GM12878 (cell line): ENCODE measurements around the gene DLEC1. TPM values are rescaled to one million over a fixed set of nuclear protein-coding genes. Genes with fewer than 3 reads are reported as not detected.

ENCODE experiments used
- ATAC-seq: fragments of 200-7000 bp; cut with Tn5 transposase; 3 replicates; pipeline ENCODE4 v1.9.1; 2020; ENCODE audit warnings: mild to moderate bottlenecking, moderate library complexity
- BruUV-seq: library from RNA; stranded (reverse); fragments of 400-500 nt; replicated peaks from 2 replicates; lab custom pipeline; 2021; lab: Mats Ljungman, UMichigan
- CTCF ChIA-PET: fragments of 300-600 bp; sonication (Branson Sonifier 250); formaldehyde crosslinking; extraction: SDS; loops from one replicate; lab custom pipeline; 2021; ENCODE audit warnings: inconsistent platforms; lab: Yijun Ruan, JAX
- POLR2A ChIA-PET: fragments of 350-600 bp; formaldehyde crosslinking; extraction: SDS; loops from one replicate; lab custom pipeline; 2021; ENCODE audit warnings: inconsistent platforms; lab: Charles Lee
- RAD21 ChIA-PET: fragments of 300-600 bp; sonication (Branson Sonifier 250); formaldehyde crosslinking; loops from one replicate; lab custom pipeline; 2023; ENCODE audit warnings: antibody characterized with exemption; ENCODE audit not compliant: unreplicated experiment; lab: Charles Lee
- SMC1A ChIA-PET: fragments of 300-600 bp; sonication (Branson Sonifier 250); formaldehyde crosslinking; loops from one replicate; lab custom pipeline; 2023; ENCODE audit not compliant: unreplicated experiment, uncharacterized antibody; lab: Charles Lee
- DNase-seq: peaks from one replicate; pipeline ENCODE4 v3.0.0-alpha.2; 2011; ENCODE audit warnings: low read depth, low spot score
- FAIRE-seq: peaks from 3 replicates; lab custom pipeline; 2011; peaks lifted over from hg19 to GRCh38; lab: Jason Lieb, UNC
- H2AFZ ChIP-seq: 2 replicates; pipeline ENCODE4 v1.6.0; 2011; ENCODE audit warnings: low read depth, low read length, control low read depth; ENCODE audit not compliant: control insufficient read depth
- H3K27ac ChIP-seq: 2 replicates; pipeline ENCODE4 v1.5.1; 2011; ENCODE audit warnings: control low read depth; ENCODE audit not compliant: control insufficient read depth, insufficient read depth
- H3K27me3 ChIP-seq, 2 experiments: replicated peaks in 1 of 2; 2 replicates each; pipeline versions ENCODE4 v1.6.0 to v1.6.1; 2011; ENCODE audit warnings: low read length in 1 of 2; ENCODE audit not compliant: control insufficient read depth in 2 of 2, insufficient read depth in 2 of 2
- H3K36me3 ChIP-seq, 2 experiments: 2 replicates each; pipeline ENCODE4 v1.5.1; 2011; ENCODE audit warnings: low read length in 1 of 2; ENCODE audit not compliant: control insufficient read depth in 2 of 2, insufficient read depth in 2 of 2
- H3K4me1 ChIP-seq: 2 replicates; pipeline ENCODE4 v1.6.1; 2011; ENCODE audit warnings: mild to moderate bottlenecking, low read length, moderate library complexity, mixed read lengths; ENCODE audit not compliant: control insufficient read depth, insufficient read depth
- H3K4me2 ChIP-seq: 2 replicates; pipeline ENCODE4 v1.6.0; 2011; ENCODE audit warnings: control low read depth; ENCODE audit not compliant: control insufficient read depth, insufficient read depth
- H3K4me3 ChIP-seq: fragments of 200-600 bp; sonication (generic); 2 replicates; pipeline ENCODE4 v1.5.1; 2016
- H3K79me2 ChIP-seq: 2 replicates; pipeline ENCODE4 v1.6.0; 2011; ENCODE audit warnings: low read length; ENCODE audit not compliant: control insufficient read depth, insufficient read depth
- H3K9ac ChIP-seq: 2 replicates; pipeline ENCODE4 v1.8.0; 2011; ENCODE audit warnings: low read length, control low read depth, mixed read lengths; ENCODE audit not compliant: control insufficient read depth, insufficient read depth
- H3K9me3 ChIP-seq: replicated peaks from 3 replicates; pipeline ENCODE4 v1.5.1; 2011; ENCODE audit warnings: mild to moderate bottlenecking, low read length; ENCODE audit not compliant: control insufficient read depth, insufficient read depth
- H4K20me1 ChIP-seq: 2 replicates; pipeline ENCODE4 v1.6.0; 2011; ENCODE audit not compliant: control insufficient read depth, insufficient read depth
- CBX3 ChIP-seq: fragments of 200-600 bp; sonication (generic); IDR thresholded peaks from 2 replicates; pipeline ENCODE4 v1.6.1; 2016; ENCODE audit warnings: low read depth, borderline replicate concordance
- EP300 ChIP-seq, 2 experiments: fragments of 150-350 bp in 1 of 2; IDR thresholded peaks; 2 replicates each; pipeline ENCODE4 v1.6.1; 2011 to 2012; ENCODE audit warnings: low read depth in 2 of 2, low read length in 2 of 2, borderline replicate concordance in 1 of 2, improper control_type of control experiment in 1 of 2, inconsistent platforms in 1 of 2; ENCODE audit not compliant: control insufficient read depth in 1 of 2
- HDGF ChIP-seq: fragments of 450-650 bp; IDR thresholded peaks from 2 replicates; pipeline ENCODE4 v1.6.1; 2016; ENCODE audit warnings: antibody characterized with exemption
- JUND ChIP-seq: IDR thresholded peaks from 2 replicates; pipeline ENCODE4 v1.6.1; 2012; ENCODE audit warnings: low read depth, mild to moderate bottlenecking, low read length, improper control_type of control experiment, moderate library complexity
- KLF5 ChIP-seq: fragments of 450-650 bp; IDR thresholded peaks from 2 replicates; pipeline ENCODE4 v1.6.1; 2014; ENCODE audit warnings: mild to moderate bottlenecking; ENCODE audit not compliant: partially characterized antibody
- NFIC ChIP-seq: IDR thresholded peaks from 2 replicates; pipeline ENCODE4 v1.6.1; 2012; ENCODE audit warnings: low read depth, mild to moderate bottlenecking, inconsistent platforms, low read length, moderate library complexity
- NR2C1 ChIP-seq: fragments of 450-650 bp; IDR thresholded peaks from 2 replicates; pipeline ENCODE4 v1.6.1; 2017; ENCODE audit warnings: antibody characterized with exemption, mild to moderate bottlenecking, moderate library complexity
- PKNOX1 ChIP-seq: fragments of 450-650 bp; IDR thresholded peaks from 2 replicates; pipeline ENCODE4 v1.6.1; 2016; ENCODE audit warnings: mild to moderate bottlenecking
- RBBP5 ChIP-seq: fragments of 200-600 bp; sonication (generic); conservative IDR thresholded peaks from 2 replicates; pipeline ENCODE4 v1.6.1; 2016
- SIN3A ChIP-seq: IDR thresholded peaks from 2 replicates; pipeline ENCODE4 v1.6.1; 2012; ENCODE audit warnings: low read depth, low read length, improper control_type of control experiment
- SRF ChIP-seq, 2 experiments: IDR thresholded peaks; 2 replicates each; pipeline ENCODE4 v1.6.1; 2011; ENCODE audit warnings: low read depth in 2 of 2, low read length in 2 of 2, mild to moderate bottlenecking in 1 of 2, moderate library complexity in 1 of 2
- SUZ12 ChIP-seq: fragments of 200-600 bp; sonication (generic); IDR thresholded peaks from one replicate; pipeline ENCODE4 v1.6.1; 2018; ENCODE audit warnings: antibody characterized with exemption, mild to moderate bottlenecking; ENCODE audit not compliant: unreplicated experiment
- TBL1XR1 ChIP-seq: IDR thresholded peaks from 2 replicates; pipeline ENCODE4 v1.6.1; 2012; ENCODE audit warnings: low read depth, low read length, improper control_type of control experiment
- TCF7 ChIP-seq: IDR thresholded peaks from 2 replicates; pipeline ENCODE4 v1.6.1; 2014; ENCODE audit warnings: antibody characterized with exemption, borderline replicate concordance
- WRNIP1 ChIP-seq: IDR thresholded peaks from 2 replicates; pipeline ENCODE4 v1.6.1; 2011; ENCODE audit warnings: low read depth, low read length, improper control_type of control experiment, borderline replicate concordance
- WGBS: methylation state at CpG from one replicate; pipeline ENCODE4 v1.1.6; 2016; ENCODE audit warnings: low lambda C conversion rate; ENCODE audit not compliant: insufficient replicate concordance, insufficient coverage; ENCODE audit errors: missing lambda C conversion rate; 5-methylcytosine and 5-hydroxymethylcytosine counted together
- in situ Hi-C: fragments of 300-500 bp; cut with MboI; formaldehyde crosslinking; loops from 9 replicates; pipeline ENCODE4 v1.14.3; 2018; ENCODE audit warnings: mixed read lengths
- intact Hi-C: fragments of 100-400 bp; cut with micrococcal nuclease; formaldehyde crosslinking; loops from one replicate; pipeline ENCODE4 v1.14.2; 2022; ENCODE audit not compliant: unreplicated experiment
- polyA plus RNA-seq, 11 experiments: library from polyadenylated mRNA; depleted of rRNA in 4 of 11; unstranded in 6 of 11; stranded (reverse) in 5 of 11; fragments of >200 nt; fragmentation: Nextera tagmentation in 4 of 11; fragmentation: Illumina TruSeq in 1 of 11; extraction: Ambion mirVana in 4 of 11; extraction: Trizol in 1 of 11; gene quantifications; 1 replicate in 1 of 11; 2 replicates in 10 of 11; pipeline versions ENCODE4 v1.2.1 to v1.2.3, GENCODE V29; 2011 to 2016; ENCODE audit warnings: inconsistent platforms in 2 of 11, missing spikeins in 2 of 11, low read depth in 1 of 11
- total RNA-seq, 4 experiments: library from RNA; depleted of rRNA in 3 of 4; stranded (reverse); fragments of >200 nt in 3 of 4; fragmentation: Illumina TruSeq in 1 of 4; extraction: Trizol in 1 of 4; gene quantifications; 2 replicates each; pipeline versions ENCODE4 v1.2.1 to v1.2.3, GENCODE V29; 2013 to 2021
- TF ChIP-seq, protein P1 (sequence below): fragments of 450-650 bp; IDR thresholded peaks from 2 replicates; pipeline ENCODE4 v1.6.1; 2017; ENCODE audit warnings: antibody characterized with exemption, mild to moderate bottlenecking, moderate library complexity
- TF ChIP-seq, protein P2 (sequence below): IDR thresholded peaks from 2 replicates; pipeline ENCODE4 v1.6.1; 2012; ENCODE audit warnings: low read depth, low read length, improper control_type of control experiment

DLEC1 gene
- total and polyA plus RNA-seq, 10 of the 15 experiments (the other 5 are each of a cell fraction or from before 2014, with no cell fraction given): 0.03 to 0.29 (median 0.07) TPM; not detected in 3

- no peaks in the 10 kb centered on the region for H3K4me1 ChIP-seq
- H3K4me2 ChIP-seq: no peak overlapping the region
- POLR2A ChIA-PET: no interaction called here
- intact Hi-C loops: no loop called here
- TF ChIP-seq SRF (IDR thresholded peaks at IDR 0.05; ENCODE audit: low read depth in 2 of 2, low read length in 2 of 2) (no peak), SUZ12 (no peak), RBBP5 (no peak), NR2C1 (no peak), SIN3A (no peak), EP300 (IDR thresholded peaks at IDR 0.05; ENCODE audit: borderline replicate concordance in 1 of 2, control insufficient read depth in 1 of 2, low read depth in 2 of 2, low read length in 2 of 2) (no peak), JUND (no peak), WRNIP1 (no peak), CBX3 (no peak), PKNOX1 (no peak), NFIC (no peak), KLF5 (no peak), HDGF (no peak), TCF7 (no peak), TBL1XR1 (no peak)
- TF ChIP-seq, protein P1, sequence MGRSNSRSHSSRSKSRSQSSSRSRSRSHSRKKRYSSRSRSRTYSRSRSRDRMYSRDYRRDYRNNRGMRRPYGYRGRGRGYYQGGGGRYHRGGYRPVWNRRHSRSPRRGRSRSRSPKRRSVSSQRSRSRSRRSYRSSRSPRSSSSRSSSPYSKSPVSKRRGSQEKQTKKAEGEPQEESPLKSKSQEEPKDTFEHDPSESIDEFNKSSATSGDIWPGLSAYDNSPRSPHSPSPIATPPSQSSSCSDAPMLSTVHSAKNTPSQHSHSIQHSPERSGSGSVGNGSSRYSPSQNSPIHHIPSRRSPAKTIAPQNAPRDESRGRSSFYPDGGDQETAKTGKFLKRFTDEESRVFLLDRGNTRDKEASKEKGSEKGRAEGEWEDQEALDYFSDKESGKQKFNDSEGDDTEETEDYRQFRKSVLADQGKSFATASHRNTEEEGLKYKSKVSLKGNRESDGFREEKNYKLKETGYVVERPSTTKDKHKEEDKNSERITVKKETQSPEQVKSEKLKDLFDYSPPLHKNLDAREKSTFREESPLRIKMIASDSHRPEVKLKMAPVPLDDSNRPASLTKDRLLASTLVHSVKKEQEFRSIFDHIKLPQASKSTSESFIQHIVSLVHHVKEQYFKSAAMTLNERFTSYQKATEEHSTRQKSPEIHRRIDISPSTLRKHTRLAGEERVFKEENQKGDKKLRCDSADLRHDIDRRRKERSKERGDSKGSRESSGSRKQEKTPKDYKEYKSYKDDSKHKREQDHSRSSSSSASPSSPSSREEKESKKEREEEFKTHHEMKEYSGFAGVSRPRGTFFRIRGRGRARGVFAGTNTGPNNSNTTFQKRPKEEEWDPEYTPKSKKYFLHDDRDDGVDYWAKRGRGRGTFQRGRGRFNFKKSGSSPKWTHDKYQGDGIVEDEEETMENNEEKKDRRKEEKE: no peak
- TF ChIP-seq, protein P2, sequence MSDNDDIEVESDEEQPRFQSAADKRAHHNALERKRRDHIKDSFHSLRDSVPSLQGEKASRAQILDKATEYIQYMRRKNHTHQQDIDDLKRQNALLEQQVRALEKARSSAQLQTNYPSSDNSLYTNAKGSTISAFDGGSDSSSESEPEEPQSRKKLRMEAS: no peak
- TF ChIP-seq, all 136 proteins: peak for 0
- no peak overlapping the region for H3K9ac ChIP-seq
- H3K27ac ChIP-seq: no peak overlapping the region
- ChIA-PET SMC1A (no interaction called here), RAD21 (no interaction called here), CTCF (no interaction called here)
- no peaks in the 10 kb centered on the region for H4K20me1 ChIP-seq
- no peak overlapping the region for H3K4me3 ChIP-seq
- WGBS: 52% methylated on average over 17 of the region's 17 CpGs
- ATAC-seq: no peak
- no peak for DNase-seq
- H3K27me3 ChIP-seq: no peaks in the 10 kb centered on the region
- BruUV-seq: no TSS peak
- H3K36me3 ChIP-seq: no peaks in the 10 kb centered on the region
- H2AFZ ChIP-seq: no peak overlapping the region
- no peaks in the 10 kb centered on the region for H3K79me2 ChIP-seq
- H3K9me3 ChIP-seq: no peaks in the 10 kb centered on the region; the same call in 1 of the 3 replicates
- no peak for FAIRE-seq
- in situ Hi-C loops: no loop called here
Observed at GRCh38 chr3:38109580-38110313, 70.7 kb downstream of the DLEC1 start.
